Small intestine (tissue), 7 donors: ENCODE data around the gene PHLPP1. TPM values are rescaled to one million over a fixed set of nuclear protein-coding genes. Genes with fewer than 3 reads are reported as not detected.

Experiments used
- DNase-seq, 2 donors: peaks; one replicate each; pipeline versions ENCODE4 v3.0.0 to v3.0.0-alpha.2; 2013
- FAIRE-seq: peaks from 2 replicates; lab custom pipeline; 2012; peaks lifted over from hg19 to GRCh38; lab: Jason Lieb, UNC
- H3K27ac ChIP-seq, 3 donors: one replicate each; pipeline ENCODE4 v1.5.1; 2013; ENCODE audit warnings: low read length in 2 of 3, mild to moderate bottlenecking in 2 of 3, control low read depth in 1 of 3, inconsistent platforms in 1 of 3, low read depth in 1 of 3, moderate library complexity in 1 of 3
- H3K27me3 ChIP-seq, 3 donors: one replicate each; pipeline ENCODE4 v1.6.1; 2013; ENCODE audit warnings: low read length in 3 of 3, inconsistent platforms in 1 of 3; ENCODE audit not compliant: control insufficient read depth in 3 of 3, insufficient read depth in 3 of 3
- H3K36me3 ChIP-seq, 3 donors: one replicate each; pipeline ENCODE4 v1.6.1; 2013; ENCODE audit warnings: low read length in 3 of 3, inconsistent platforms in 1 of 3, low read depth in 1 of 3, mild to moderate bottlenecking in 1 of 3, moderate library complexity in 1 of 3; ENCODE audit not compliant: control insufficient read depth in 3 of 3, insufficient read depth in 2 of 3
- H3K4me1 ChIP-seq, 3 donors: one replicate each; pipeline ENCODE4 v1.6.1; 2013; ENCODE audit warnings: low read length in 2 of 3, inconsistent platforms in 1 of 3, low read depth in 1 of 3, mild to moderate bottlenecking in 1 of 3, moderate library complexity in 1 of 3; ENCODE audit not compliant: control insufficient read depth in 3 of 3, insufficient read depth in 2 of 3
- H3K4me3 ChIP-seq, 3 donors: one replicate each; pipeline ENCODE4 v1.5.1; 2013; ENCODE audit warnings: low read length in 3 of 3, control low read depth in 1 of 3, inconsistent platforms in 1 of 3, low read depth in 1 of 3, mild to moderate bottlenecking in 1 of 3, moderate library complexity in 1 of 3
- H3K9me3 ChIP-seq, 2 donors: one replicate each; pipeline ENCODE4 v1.6.1; 2013; ENCODE audit warnings: low read depth in 1 of 2, low read length in 1 of 2; ENCODE audit not compliant: control insufficient read depth in 2 of 2, insufficient read depth in 1 of 2
- WGBS, 3 donors: extraction: QIAGEN DNeasy Blood & Tissue Kit; methylation state at CpG; one replicate each; pipeline ENCODE4 v1.1.7; 2013; 5-methylcytosine and 5-hydroxymethylcytosine counted together
- polyA plus RNA-seq, 4 donors: library from polyadenylated mRNA; stranded (reverse) in 3 of 4; unstranded in 1 of 4; fragments of 200-250 nt in 3 of 4; fragments of 120-200 nt in 1 of 4; gene quantifications; one replicate each; pipeline versions ENCODE4 v1.2.1 to v1.2.3, GENCODE V29; 2013
- donor health status: healthy with polysubstance abuse.
- donor health status: control.
- donor health status: control.
- donor health status: Bipolar disorder and iron deficiency.
- donor health status: healthy.

PHLPP1 gene
- polyA plus RNA-seq, 4 donors = 3.2 to 13.1 (median 5.4) TPM

DNA sequence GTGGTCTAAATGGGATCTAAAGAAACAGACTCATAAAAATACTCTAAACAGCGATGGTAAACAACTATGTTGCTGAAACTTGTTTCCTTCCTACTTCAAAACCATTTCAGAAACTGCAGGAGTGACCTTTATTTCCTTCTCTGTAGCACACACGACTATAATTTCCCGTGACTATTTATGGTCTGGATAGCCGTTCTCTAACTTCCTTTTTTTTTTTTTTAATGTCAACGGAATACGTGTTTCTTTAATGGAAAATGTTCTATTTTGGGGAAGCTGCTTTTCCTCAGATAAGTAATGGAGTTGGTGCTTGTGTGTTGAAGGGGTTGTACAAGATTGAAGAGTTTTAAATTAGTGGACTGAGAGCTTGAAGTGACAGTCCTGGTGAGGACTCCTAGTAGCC, 224.1 kb downstream of the PHLPP1 start:
- Histone ChIP-seq H3K27me3 (no peaks in the 10 kb centered on the region), H3K4me3 (no peak overlapping the region), H3K9me3 (no peaks in the 10 kb centered on the region), H3K27ac (peak overlapping the region in 1 of 3 donors; percentile 5), H3K36me3 (peaks cover 0 to 5% (median 3%) of the 10 kb centered on the region in 3 donors), H3K4me1 (peaks cover 0 to 3% (median 0%) of the 10 kb centered on the region in 3 donors)
- no peak for FAIRE-seq
- peak in 1 of 2 donors; percentile 8 for DNase-seq
- 39 to 76% (median 61%) methylated on average over 6 of the region's 6 CpGs for WGBS, 3 donors

DNA sequence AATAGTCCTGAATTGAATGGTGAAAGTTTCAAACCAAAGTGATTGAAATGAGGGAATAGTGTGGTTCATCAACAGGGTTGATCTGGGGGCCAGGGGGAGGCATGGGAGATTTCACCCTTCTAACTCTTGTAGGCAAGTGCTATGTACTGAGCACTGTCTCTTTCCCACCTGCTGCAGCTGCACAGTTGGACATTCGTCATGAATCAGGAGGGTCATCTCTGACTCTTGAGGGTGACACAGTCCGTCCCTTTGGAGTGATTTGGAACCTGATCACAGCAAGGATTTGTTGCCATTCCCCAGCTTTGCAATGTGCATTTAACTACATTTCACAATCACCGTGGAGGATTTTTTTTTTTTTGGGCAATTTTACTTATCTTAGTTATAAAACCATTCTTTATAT, 224.6 kb downstream of the PHLPP1 start:
- FAIRE-seq (no peak), DNase-seq (no peak)
- Histone ChIP-seq H3K9me3 (no peaks in the 10 kb centered on the region), H3K36me3 (peaks cover 0 to 5% (median 3%) of the 10 kb centered on the region in 3 donors), H3K4me1 (peaks cover 0 to 3% (median 0%) of the 10 kb centered on the region in 3 donors), H3K4me3 (no peak overlapping the region), H3K27me3 (no peaks in the 10 kb centered on the region), H3K27ac (peak overlapping the region in 1 of 3 donors; percentile 4)
- 80 to 92% (median 89%) methylated on average over 3 of the region's 3 CpGs for WGBS, 3 donors

DNA sequence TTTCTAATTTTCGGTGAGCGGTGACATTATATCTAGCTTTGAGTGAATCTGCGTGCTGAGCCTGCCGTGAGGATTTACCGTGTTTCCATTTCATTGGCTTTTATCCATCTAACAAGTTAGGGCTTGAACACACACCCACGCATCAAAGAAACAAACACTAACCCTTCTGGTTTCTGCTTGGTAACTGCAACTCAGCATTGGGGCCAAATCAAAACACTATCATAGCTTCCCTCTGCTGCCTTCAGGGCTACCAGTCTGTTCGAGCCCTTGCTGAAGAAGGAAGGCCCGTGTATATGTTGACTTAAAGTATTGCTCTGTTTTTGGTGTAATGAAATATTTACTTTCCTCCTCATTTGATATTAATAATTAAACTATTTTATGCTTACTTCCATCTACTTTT, 227.2 kb downstream of the PHLPP1 start:
- Histone ChIP-seq H3K4me1 (peaks cover 0 to 3% (median 0%) of the 10 kb centered on the region in 3 donors), H3K27me3 (no peaks in the 10 kb centered on the region), H3K9me3 (no peaks in the 10 kb centered on the region), H3K27ac (no peak overlapping the region), H3K4me3 (no peak overlapping the region), H3K36me3 (peaks cover 6 to 11% (median 10%) of the 10 kb centered on the region in 3 donors)
- no peak for DNase-seq
- WGBS, 3 donors = 93% methylated on average over 8 of the region's 8 CpGs
- no peak for FAIRE-seq

DNA sequence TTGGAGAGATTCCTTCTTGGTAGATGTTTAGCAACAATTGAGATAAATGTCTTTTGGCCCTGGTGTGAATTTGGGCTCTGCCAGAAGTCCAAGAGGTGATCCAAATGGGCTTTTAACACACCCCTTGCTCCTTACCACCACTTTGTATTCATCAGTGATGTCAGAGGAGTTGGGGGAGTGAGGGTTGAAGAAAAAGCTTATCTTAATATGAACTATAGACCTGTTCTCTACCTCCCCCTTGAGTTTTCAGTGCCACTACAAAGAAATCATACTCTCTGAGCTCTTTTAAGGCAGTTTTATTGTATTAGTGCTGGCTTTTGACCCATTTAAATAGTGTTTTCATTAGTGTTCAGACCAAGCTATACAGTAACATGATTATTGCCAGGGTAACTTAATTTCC, 229.1 kb downstream of the PHLPP1 start:
- no peak overlapping the region for H3K4me3 ChIP-seq
- no peaks in the 10 kb centered on the region for H3K27me3 ChIP-seq
- no peak overlapping the region for H3K27ac ChIP-seq
- H3K9me3 ChIP-seq = no peaks in the 10 kb centered on the region
- no peaks in the 10 kb centered on the region for H3K4me1 ChIP-seq
- peaks cover 6 to 11% (median 10%) of the 10 kb centered on the region in 3 donors for H3K36me3 ChIP-seq
- peak in 1 of 2 donors; percentile 30 for DNase-seq
- no peak for FAIRE-seq

DNA sequence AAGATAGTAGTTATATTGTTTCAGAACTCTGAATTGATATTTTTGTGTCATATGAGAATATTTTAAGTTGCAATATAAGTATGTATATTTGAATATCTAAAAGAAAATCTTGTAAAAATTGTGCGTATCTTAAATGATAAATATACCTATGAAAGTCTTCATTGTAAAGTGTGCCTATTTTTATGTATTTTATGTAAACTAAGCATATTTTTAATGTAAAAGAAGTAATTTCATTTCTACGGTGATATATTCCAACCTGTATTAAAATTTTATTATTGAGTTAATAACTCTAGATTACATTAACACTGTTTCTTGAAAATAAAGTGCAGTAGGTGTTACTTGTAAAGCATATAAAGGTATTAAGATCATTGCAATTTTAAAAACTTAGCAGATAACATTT, 233.4 kb downstream of the PHLPP1 start:
- WGBS, 3 donors = 93 to 98% (median 96%) methylated on average over 2 of the region's 2 CpGs
- peaks cover 0 to 5% (median 0%) of the 10 kb centered on the region in 3 donors for H3K4me1 ChIP-seq
- H3K36me3 ChIP-seq = peaks cover 6 to 11% (median 7%) of the 10 kb centered on the region in 3 donors
- no peak overlapping the region for H3K4me3 ChIP-seq
- no peak overlapping the region for H3K27ac ChIP-seq
- DNase-seq (no peak), FAIRE-seq (peak; percentile 26)
- H3K27me3 ChIP-seq = no peaks in the 10 kb centered on the region
- H3K9me3 ChIP-seq = no peaks in the 10 kb centered on the region

DNA sequence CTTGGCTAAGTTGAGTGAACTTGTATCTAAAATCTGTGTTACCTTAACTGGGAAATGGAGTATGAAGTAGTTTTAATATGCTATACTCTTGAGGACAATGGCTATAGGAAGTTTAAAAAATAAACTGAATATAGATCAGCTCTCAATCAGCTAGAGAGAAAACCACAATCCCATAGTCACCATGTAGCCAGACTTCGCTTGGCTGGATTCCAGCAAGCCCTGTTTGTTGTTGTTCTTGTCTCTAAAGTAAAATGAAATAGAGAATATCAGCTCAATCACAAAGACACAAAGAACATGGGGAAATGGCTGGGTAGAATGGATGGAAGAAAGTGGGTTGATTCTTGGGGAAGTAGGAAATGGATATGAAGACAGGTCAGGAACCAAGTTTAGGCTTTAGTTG, 234.9 kb downstream of the PHLPP1 start:
- FAIRE-seq (no peak), DNase-seq (no peak)
- 91 to 94% (median 94%) methylated on average over 1 of the region's 1 CpG for WGBS, 3 donors
- Histone ChIP-seq H3K27ac (no peak overlapping the region), H3K36me3 (peaks cover 3 to 16% (median 4%) of the 10 kb centered on the region in 3 donors), H3K4me1 (peaks cover 0 to 5% (median 0%) of the 10 kb centered on the region in 3 donors), H3K4me3 (no peak overlapping the region), H3K27me3 (no peaks in the 10 kb centered on the region), H3K9me3 (no peaks in the 10 kb centered on the region)

DNA sequence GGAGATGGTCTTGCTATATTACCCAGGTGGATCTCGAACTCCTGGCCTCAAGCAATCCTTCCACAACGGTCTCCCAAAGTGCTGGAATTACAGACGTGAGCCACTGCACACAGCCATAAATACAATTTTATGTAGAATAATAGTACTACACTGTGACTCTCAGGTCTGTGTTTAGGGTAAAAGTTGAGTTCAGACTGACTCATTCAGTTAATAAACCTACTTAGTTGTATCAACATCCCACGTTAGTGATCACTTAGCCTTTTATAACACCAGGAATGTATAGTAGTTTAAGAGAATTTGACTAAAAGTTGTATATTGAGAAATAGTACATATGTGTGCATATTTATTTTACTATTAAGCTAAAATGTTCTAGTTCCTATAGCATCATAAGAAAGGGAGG, 237.5 kb downstream of the PHLPP1 start:
- Histone ChIP-seq H3K36me3 (peaks cover 0 to 12% (median 0%) of the 10 kb centered on the region in 3 donors), H3K27ac (no peak overlapping the region), H3K9me3 (no peaks in the 10 kb centered on the region), H3K4me1 (peaks cover 0 to 5% (median 0%) of the 10 kb centered on the region in 3 donors), H3K27me3 (no peaks in the 10 kb centered on the region), H3K4me3 (no peak overlapping the region)
- FAIRE-seq (no peak), DNase-seq (no peak)
- 66 to 90% (median 86%) methylated on average over 4 of the region's 4 CpGs for WGBS, 3 donors

DNA sequence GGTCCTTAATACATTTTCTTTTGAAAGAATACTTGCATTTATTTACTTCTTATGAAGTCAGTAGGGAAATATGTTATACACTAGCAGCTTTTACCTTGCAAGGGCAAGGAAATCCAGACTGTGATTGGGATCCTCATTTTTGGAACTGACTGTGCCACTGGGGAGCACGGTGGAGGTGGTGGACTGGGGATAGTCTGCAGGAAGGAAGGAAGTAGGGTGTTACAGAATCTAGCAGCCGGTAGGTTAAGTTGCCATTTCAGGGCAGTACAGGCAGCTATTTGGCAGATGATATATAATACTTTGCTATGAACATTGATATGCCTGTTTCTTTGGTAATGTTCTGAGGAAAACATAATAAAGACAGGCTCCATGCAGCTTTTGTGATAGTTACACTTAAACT, 238.3 kb downstream of the PHLPP1 start:
- no peaks in the 10 kb centered on the region for H3K27me3 ChIP-seq
- no peak for DNase-seq
- H3K9me3 ChIP-seq = no peaks in the 10 kb centered on the region
- no peak overlapping the region for H3K27ac ChIP-seq
- H3K4me1 ChIP-seq = peaks cover 0 to 5% (median 0%) of the 10 kb centered on the region in 3 donors
- no peak for FAIRE-seq
- peaks cover 0 to 12% (median 0%) of the 10 kb centered on the region in 3 donors for H3K36me3 ChIP-seq
- no peak overlapping the region for H3K4me3 ChIP-seq
- 54 to 75% (median 66%) methylated on average over 2 of the region's 2 CpGs for WGBS, 3 donors

DNA sequence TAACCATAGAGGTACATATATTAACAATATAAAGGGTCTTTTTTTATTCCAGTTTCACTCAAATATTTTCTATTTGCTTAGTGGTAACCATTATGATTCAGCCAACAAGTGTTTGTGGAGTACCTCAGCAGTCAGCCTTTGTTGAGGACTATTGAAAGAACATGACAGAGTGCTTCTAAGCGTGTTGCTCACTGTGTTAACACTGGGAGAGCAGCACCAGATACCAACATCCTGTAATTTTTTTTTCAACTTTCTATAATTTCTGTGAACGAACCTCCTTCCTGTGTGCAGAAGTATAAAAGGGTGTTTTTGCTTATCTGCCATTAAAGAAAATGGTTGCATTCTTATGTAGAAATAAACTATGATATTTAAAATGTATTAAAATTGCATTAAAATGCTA, 239.0 kb downstream of the PHLPP1 start:
- H3K9me3 ChIP-seq = no peaks in the 10 kb centered on the region
- peaks cover 0 to 12% (median 0%) of the 10 kb centered on the region in 3 donors for H3K36me3 ChIP-seq
- no peak overlapping the region for H3K27ac ChIP-seq
- DNase-seq (no peak), FAIRE-seq (no peak)
- no peak overlapping the region for H3K4me3 ChIP-seq
- WGBS, 3 donors = 65 to 84% (median 66%) methylated on average over 2 of the region's 2 CpGs
- H3K4me1 ChIP-seq = peaks cover 0 to 5% (median 0%) of the 10 kb centered on the region in 3 donors
- no peaks in the 10 kb centered on the region for H3K27me3 ChIP-seq
